IPS DF 6.9 (cell line): ENCODE measurements around the gene GBX1.
A peak's percentile ranks its signal among the peaks of the same experiment; 100 is the strongest.

Experiments used
- DNase-seq: peaks from one replicate; pipeline ENCODE4 v3.0.0-alpha.2; 2013; ENCODE audit warnings: low read depth, low spot score
- H3K27ac ChIP-seq: one replicate; pipeline ENCODE4 v1.5.1; 2013; ENCODE audit warnings: low read length, control low read depth
- H3K27me3 ChIP-seq: 2 replicates; pipeline ENCODE4 v1.6.1; 2013; ENCODE audit warnings: mild to moderate bottlenecking, low read length; ENCODE audit not compliant: control insufficient read depth, insufficient read depth
- H3K36me3 ChIP-seq: 2 replicates; pipeline ENCODE4 v1.6.1; 2013; ENCODE audit warnings: low read length; ENCODE audit not compliant: control insufficient read depth, insufficient read depth
- H3K4me1 ChIP-seq: 2 replicates; pipeline ENCODE4 v1.6.1; 2013; ENCODE audit warnings: low read length; ENCODE audit not compliant: control insufficient read depth, insufficient read depth
- H3K4me3 ChIP-seq: 2 replicates; pipeline ENCODE4 v1.5.1; 2013; ENCODE audit warnings: mild to moderate bottlenecking, low read length
- H3K9me3 ChIP-seq: 2 replicates; pipeline ENCODE4 v1.6.1; 2013; ENCODE audit warnings: low read length, inconsistent platforms; ENCODE audit not compliant: control insufficient read depth, insufficient read depth
- WGBS: extraction: QIAGEN DNeasy Blood & Tissue Kit; methylation state at CpG from one replicate; pipeline ENCODE4 v1.1.7; 2013; ENCODE audit warnings: mixed read lengths, missing lambda C conversion rate; ENCODE audit not compliant: insufficient read length, insufficient coverage; 5-methylcytosine and 5-hydroxymethylcytosine counted together

Gene GBX1

GRCh38 chr7:151167197-151167961 lies at the start of gene GBX1:
Gene GBX1, minus strand, starts transcription at chr7:151167694. Its CDS starts 146 bp downstream, at chr7:151167548.
- peak within 1 kb of the TSS; percentile 66 for H3K4me3 ChIP-seq
- no peaks in the 10 kb centered on the region for H3K9me3 ChIP-seq
- H3K36me3 ChIP-seq: no peaks in the 10 kb centered on the region
- no peaks in the 10 kb centered on the region for H3K4me1 ChIP-seq
- H3K27me3 ChIP-seq: peaks cover 45% of the 10 kb centered on the region
- WGBS: no CpG with 5 or more reads among the region's 101 CpGs
- no peak within 1 kb of the TSS for H3K27ac ChIP-seq
- DNase-seq: no peak

DNA sequence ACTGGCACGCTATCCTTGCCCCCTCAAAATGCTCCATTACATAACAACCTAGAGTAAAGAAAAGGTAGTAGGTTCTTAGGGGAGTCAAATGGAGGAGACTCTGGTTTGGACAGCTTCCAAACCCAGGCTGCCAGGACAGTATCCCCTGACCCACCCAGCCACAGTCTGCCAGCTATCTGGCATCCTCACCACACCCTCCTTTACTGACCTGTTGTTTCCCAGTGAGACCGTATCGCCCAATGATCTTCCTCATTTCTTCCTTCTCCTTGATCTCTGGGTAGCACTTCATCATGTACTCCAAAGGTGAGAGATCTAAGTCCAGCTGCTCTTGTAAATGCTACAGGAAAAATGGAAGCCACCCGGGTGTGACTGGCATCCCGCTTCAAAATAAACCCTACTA lies 47.9 kb upstream of the GBX1 start:
- Histone ChIP-seq H3K27me3 (no peaks in the 10 kb centered on the region), H3K4me3 (no peak overlapping the region), H3K4me1 (peaks cover 5% of the 10 kb centered on the region), H3K36me3 (peaks cover 37% of the 10 kb centered on the region), H3K9me3 (no peaks in the 10 kb centered on the region), H3K27ac (no peak overlapping the region)
- WGBS: no CpG with 5 or more reads among the region's 5 CpGs
- no peak for DNase-seq

- WGBS: no CpG with 5 or more reads among the region's 3 CpGs
- H3K9me3 ChIP-seq: no peaks in the 10 kb centered on the region
- H3K27ac ChIP-seq: no peak overlapping the region
- peaks cover 31% of the 10 kb centered on the region for H3K36me3 ChIP-seq
- H3K27me3 ChIP-seq: no peaks in the 10 kb centered on the region
- no peak for DNase-seq
- H3K4me3 ChIP-seq: no peak overlapping the region
- H3K4me1 ChIP-seq: peaks cover 6% of the 10 kb centered on the region
These were observed 46.3 kb upstream of the GBX1 start for GRCh38 chr7:151213826-151214225.

DNA sequence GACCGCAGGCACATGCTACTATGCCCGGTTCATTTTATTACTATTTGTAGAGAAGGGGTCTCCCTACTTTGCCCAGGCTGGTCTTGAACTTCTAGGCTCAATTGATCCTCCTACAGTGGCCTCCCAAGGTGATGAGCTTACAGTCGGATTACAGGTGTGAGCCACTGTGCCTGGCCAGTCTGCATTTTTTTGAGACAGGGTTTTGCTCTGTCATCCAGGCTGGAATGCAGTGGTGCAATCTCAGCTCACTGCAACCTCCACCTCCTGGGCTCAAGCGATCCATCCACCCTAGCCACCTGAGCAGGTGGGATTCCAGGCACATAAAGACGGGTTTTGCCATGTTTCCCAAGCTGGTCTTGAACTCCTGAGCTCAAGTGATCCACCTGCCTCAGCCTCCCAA lies 45.1 kb upstream of the GBX1 start:
- peaks cover 20% of the 10 kb centered on the region for H3K36me3 ChIP-seq
- H3K4me1 ChIP-seq: peaks cover 6% of the 10 kb centered on the region
- H3K9me3 ChIP-seq: no peaks in the 10 kb centered on the region
- no peak overlapping the region for H3K4me3 ChIP-seq
- H3K27me3 ChIP-seq: no peaks in the 10 kb centered on the region
- no peak for DNase-seq
- H3K27ac ChIP-seq: no peak overlapping the region
- no CpG with 5 or more reads among the region's 5 CpGs for WGBS

- Histone ChIP-seq H3K36me3 (peaks cover 20% of the 10 kb centered on the region), H3K27ac (no peak overlapping the region), H3K4me3 (no peak overlapping the region), H3K4me1 (peaks cover 6% of the 10 kb centered on the region), H3K9me3 (no peaks in the 10 kb centered on the region), H3K27me3 (no peaks in the 10 kb centered on the region)
- DNase-seq: no peak
- WGBS: no CpG with 5 or more reads among the region's 3 CpGs
These were observed 43.8 kb upstream of the GBX1 start for GRCh38 chr7:151211155-151211772.

DNA sequence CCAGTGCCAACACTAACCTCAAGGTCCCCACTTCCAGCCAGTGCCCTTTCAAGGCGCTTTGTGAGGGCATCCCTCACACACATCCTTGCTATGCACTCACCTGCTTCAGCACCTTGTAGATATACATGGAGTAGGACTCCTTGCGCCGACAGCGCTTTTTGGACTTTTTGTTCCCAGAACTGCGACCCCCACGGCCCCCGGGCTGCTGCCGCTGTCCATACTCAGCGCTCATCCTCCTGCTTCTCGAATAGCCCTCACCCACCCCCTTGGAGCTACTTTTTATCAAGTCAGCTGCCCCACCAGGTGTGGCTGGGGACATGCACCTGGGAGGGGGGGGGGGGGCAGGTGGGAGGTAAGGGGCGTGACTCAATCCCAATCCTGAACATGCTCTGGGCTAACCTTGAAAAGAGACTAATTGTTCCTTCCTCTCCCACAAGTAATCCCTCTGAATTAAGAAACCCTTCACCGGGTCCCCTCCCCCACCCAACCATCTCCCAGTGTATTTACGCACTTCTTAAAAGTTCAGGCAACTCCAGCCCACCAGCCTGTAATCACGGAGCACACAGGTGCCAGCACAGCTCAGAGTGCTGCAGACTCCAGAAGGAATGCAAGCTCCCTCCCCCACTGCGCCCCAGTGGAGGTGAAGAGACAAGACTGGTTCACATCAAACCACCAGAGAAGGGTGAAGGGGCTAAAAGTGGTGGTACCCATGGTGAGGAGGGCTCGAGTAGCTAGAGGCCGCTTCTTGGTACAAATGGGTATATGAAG lies 42.8 kb upstream of the GBX1 start, which contains the start of gene H2BK1:
Gene H2BK1 (minus strand): TSS at position 402 of the 768 bp plus-strand sequence. CDS start 170 bp downstream, at position 232.
- Histone ChIP-seq H3K36me3 (peaks cover 17% of the 10 kb centered on the region), H3K27me3 (no peaks in the 10 kb centered on the region), H3K9me3 (no peaks in the 10 kb centered on the region), H3K4me1 (peaks cover 6% of the 10 kb centered on the region), H3K4me3 (no peak within 1 kb of the TSS), H3K27ac (no peak within 1 kb of the TSS)
- DNase-seq: no peak
- WGBS: no CpG with 5 or more reads among the region's 17 CpGs

DNA sequence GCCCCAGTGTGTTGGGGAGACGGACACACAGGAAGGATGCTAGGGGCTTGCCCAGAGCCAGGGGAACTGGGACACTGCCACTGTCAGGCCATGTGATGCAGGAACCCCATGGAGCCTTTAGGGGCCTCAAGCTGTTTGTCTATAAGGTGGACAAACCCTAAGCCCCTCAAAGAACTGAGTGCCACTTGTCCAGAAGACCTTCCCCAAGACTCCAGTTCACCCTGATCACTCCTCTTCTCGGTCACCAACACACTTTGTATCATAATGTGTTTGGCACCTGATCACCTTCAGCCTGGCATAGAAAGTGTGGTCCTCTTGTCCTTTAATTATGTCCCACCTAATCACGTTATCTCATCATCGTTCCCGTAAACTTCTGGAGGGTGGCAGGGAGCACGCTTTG lies 42.1 kb upstream of the GBX1 start:
- H3K4me1 ChIP-seq: peaks cover 6% of the 10 kb centered on the region
- H3K27ac ChIP-seq: no peak overlapping the region
- H3K9me3 ChIP-seq: no peaks in the 10 kb centered on the region
- H3K4me3 ChIP-seq: no peak overlapping the region
- no peak for DNase-seq
- H3K27me3 ChIP-seq: no peaks in the 10 kb centered on the region
- WGBS: no CpG with 5 or more reads among the region's 6 CpGs
- peaks cover 10% of the 10 kb centered on the region for H3K36me3 ChIP-seq

- DNase-seq: no peak
- Histone ChIP-seq H3K4me1 (peaks cover 6% of the 10 kb centered on the region), H3K27me3 (no peaks in the 10 kb centered on the region), H3K27ac (no peak overlapping the region), H3K9me3 (no peaks in the 10 kb centered on the region), H3K4me3 (no peak overlapping the region), H3K36me3 (no peaks in the 10 kb centered on the region)
- WGBS: no CpG with 5 or more reads among the region's 9 CpGs
These were observed 40.9 kb upstream of the GBX1 start for GRCh38 chr7:151208253-151208862.

DNA sequence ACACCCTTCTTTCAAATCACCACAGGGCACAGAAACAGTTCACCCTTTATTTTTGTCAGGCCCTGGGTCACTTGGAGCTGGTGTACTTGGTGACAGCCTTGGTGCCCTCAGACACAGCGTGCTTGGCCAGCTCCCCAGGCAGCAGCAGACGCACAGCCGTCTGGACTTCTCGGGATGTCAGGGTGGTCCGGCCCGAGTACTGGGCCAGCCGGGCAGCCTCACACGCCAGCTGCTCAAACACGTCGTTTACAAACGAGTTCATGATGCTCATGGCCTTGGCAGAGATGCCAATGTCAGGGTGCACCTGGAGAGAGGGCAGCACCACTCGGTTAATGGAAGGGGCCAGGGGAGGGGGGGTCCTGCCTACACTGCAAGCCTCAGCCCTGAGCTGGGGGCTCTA lies 40.3 kb upstream of the GBX1 start:
- H3K4me1 ChIP-seq: peaks cover 6% of the 10 kb centered on the region
- no peak overlapping the region for H3K27ac ChIP-seq
- no peaks in the 10 kb centered on the region for H3K9me3 ChIP-seq
- no peak overlapping the region for H3K4me3 ChIP-seq
- H3K36me3 ChIP-seq: no peaks in the 10 kb centered on the region
- no peaks in the 10 kb centered on the region for H3K27me3 ChIP-seq
- no CpG with 5 or more reads among the region's 12 CpGs for WGBS
- no peak for DNase-seq

DNA sequence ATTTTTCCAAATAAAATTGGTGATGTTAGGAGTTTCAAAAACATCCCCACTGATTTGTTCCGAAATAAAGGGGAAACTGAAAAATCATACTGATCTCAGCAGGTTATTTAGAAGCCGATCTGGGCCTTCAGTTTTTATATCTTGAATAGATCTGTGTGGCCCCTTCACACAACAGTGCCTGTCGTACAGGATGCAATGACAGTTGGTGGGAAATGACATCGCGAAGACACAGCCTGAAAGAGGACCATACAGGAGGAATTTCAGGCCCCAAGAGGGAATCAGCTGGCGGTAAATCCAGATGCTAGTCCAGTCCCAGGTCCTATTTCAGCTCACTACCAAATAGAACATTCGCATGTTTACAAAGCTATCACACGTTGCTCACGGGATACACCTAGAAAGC lies 39.8 kb upstream of the GBX1 start:
- peaks cover 6% of the 10 kb centered on the region for H3K4me1 ChIP-seq
- no peaks in the 10 kb centered on the region for H3K9me3 ChIP-seq
- no peak for DNase-seq
- no peaks in the 10 kb centered on the region for H3K36me3 ChIP-seq
- no peaks in the 10 kb centered on the region for H3K27me3 ChIP-seq
- H3K4me3 ChIP-seq: no peak overlapping the region
- no peak overlapping the region for H3K27ac ChIP-seq
- WGBS: no CpG with 5 or more reads among the region's 9 CpGs
